Kidney epithelial cell (primary cell): Measurements from ENCODE around the gene STIM2. TPM values are rescaled to one million over a fixed set of nuclear protein-coding genes. Genes with fewer than 3 reads are reported as not detected.

Experiments
- DNase-seq: peaks from one replicate; pipeline ENCODE4 v3.0.0-alpha.2; 2010; ENCODE audit warnings: low read depth
- H3K27me3 ChIP-seq: 2 replicates; pipeline ENCODE4 v1.6.0; 2011; ENCODE audit warnings: low read length; ENCODE audit not compliant: control insufficient read depth, insufficient read depth
- H3K36me3 ChIP-seq: 2 replicates; pipeline ENCODE4 v1.5.1; 2011; ENCODE audit warnings: low read length; ENCODE audit not compliant: control insufficient read depth, insufficient read depth
- H3K4me3 ChIP-seq: 2 replicates; pipeline ENCODE4 v1.5.1; 2011; ENCODE audit warnings: low read depth, mild to moderate bottlenecking, control low read depth, low read length
- total RNA-seq: library from RNA; depleted of rRNA; stranded (reverse); fragments of >200 nt; gene quantifications from 2 replicates; pipeline ENCODE4 v1.2.3, GENCODE V29; 2015
- TF ChIP-seq, protein P1 (sequence below): IDR thresholded peaks from 2 replicates; pipeline ENCODE4 v1.5.1; 2011; ENCODE audit warnings: mild to moderate bottlenecking, moderate library complexity, low read length, control low read depth, inconsistent platforms; ENCODE audit not compliant: insufficient read depth, poor library complexity, severe bottlenecking

Gene STIM2
- total RNA-seq, 1 donor from 2014 or later: 12.0 TPM

DNA sequence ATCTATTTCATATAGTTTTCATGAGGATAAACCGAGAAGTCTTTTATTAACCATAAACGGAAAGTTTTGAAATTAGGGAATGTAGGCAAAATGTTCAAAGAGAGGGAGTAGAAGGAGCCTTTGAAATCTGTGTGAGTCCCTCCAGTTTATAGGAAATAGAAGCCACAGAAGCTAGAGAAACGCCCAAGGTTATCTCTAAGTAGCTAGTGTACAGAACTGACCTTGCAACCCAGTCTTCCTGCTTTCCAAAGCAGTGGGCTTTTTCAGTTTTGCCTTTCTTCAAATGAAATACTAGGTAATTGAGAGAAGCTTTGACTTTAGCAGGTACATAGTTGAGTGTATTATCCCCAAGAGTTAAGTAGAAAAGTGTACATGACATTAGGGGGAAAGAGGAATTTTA lies 39.4 kb downstream of the STIM2 start:
- Histone ChIP-seq H3K36me3 (no peaks in the 10 kb centered on the region), H3K4me3 (no peak overlapping the region), H3K27me3 (no peaks in the 10 kb centered on the region)
- no peak for DNase-seq
- TF ChIP-seq, protein P1, sequence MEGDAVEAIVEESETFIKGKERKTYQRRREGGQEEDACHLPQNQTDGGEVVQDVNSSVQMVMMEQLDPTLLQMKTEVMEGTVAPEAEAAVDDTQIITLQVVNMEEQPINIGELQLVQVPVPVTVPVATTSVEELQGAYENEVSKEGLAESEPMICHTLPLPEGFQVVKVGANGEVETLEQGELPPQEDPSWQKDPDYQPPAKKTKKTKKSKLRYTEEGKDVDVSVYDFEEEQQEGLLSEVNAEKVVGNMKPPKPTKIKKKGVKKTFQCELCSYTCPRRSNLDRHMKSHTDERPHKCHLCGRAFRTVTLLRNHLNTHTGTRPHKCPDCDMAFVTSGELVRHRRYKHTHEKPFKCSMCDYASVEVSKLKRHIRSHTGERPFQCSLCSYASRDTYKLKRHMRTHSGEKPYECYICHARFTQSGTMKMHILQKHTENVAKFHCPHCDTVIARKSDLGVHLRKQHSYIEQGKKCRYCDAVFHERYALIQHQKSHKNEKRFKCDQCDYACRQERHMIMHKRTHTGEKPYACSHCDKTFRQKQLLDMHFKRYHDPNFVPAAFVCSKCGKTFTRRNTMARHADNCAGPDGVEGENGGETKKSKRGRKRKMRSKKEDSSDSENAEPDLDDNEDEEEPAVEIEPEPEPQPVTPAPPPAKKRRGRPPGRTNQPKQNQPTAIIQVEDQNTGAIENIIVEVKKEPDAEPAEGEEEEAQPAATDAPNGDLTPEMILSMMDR: no peak

DNA sequence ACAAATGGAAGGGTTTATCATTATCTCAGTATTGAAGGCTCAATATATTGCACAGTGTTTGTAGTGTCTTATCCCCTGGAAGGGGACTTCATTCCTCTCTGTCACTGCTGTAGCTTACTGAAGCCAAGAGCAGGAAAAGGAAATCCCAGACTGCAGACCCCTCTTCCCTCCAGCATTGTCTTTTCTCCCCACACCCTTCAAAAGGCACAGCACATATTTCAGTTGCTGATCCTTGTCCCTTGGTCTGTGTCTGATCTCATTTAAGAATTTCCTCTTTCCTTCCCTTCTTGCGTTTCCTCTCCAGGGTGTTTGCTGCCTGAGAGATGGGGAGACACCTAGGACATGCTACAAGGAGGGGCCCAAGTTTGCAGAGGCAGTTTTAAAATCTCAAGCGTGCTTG lies 40.1 kb downstream of the STIM2 start:
- Histone ChIP-seq H3K36me3 (no peaks in the 10 kb centered on the region), H3K27me3 (no peaks in the 10 kb centered on the region), H3K4me3 (no peak overlapping the region)
- TF ChIP-seq, protein P1: no peak
- no peak for DNase-seq

- TF ChIP-seq, protein P1: no peak
- Histone ChIP-seq H3K4me3 (no peak overlapping the region), H3K27me3 (no peaks in the 10 kb centered on the region), H3K36me3 (no peaks in the 10 kb centered on the region)
- DNase-seq: no peak
Observed at GRCh38 chr4:26905172-26905571, 44.5 kb downstream of the STIM2 start.

DNA sequence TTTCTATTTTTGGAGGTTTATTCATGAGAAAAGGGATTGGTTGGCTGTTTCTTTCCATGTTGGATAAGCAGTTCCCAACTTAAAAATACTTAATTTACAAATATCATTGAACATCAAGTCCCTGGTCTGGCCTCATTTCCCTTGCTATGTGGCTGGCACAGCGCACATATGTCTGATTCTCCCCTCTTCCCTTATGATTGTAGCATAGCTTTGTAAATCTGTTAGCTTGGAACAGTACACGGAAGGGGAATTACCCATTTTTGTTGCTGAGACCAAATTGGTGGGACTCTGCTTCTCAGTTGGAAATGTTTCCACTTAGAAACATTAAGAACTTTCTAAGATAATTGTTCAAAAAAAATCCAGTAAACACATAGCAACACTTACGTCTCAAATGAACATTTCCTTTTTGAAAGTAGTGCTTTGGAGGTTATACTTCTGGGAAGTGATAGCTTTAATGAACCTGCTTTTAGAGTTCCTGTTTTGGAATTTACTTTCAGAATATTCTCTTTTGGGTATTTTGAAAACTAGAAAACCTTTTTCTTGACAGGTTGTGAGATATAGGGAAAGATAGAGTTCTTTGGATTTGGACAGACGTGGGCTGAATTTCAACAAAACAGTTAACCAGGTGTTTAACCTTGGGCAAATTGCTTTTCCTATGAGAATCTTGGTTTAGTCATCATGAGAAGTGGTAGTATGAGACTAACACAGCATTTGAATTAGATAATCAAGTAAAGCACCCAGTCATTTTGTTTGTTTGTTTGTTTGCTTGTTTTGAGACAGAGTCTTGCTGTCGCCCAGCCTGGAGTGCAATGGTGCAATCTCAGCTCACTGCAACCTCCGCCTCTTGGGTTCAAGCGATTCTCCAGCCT lies 47.3 kb downstream of the STIM2 start:
- Histone ChIP-seq H3K27me3 (no peaks in the 10 kb centered on the region), H3K4me3 (no peak overlapping the region), H3K36me3 (no peaks in the 10 kb centered on the region)
- TF ChIP-seq, protein P1: no peak
- DNase-seq: no peak

DNA sequence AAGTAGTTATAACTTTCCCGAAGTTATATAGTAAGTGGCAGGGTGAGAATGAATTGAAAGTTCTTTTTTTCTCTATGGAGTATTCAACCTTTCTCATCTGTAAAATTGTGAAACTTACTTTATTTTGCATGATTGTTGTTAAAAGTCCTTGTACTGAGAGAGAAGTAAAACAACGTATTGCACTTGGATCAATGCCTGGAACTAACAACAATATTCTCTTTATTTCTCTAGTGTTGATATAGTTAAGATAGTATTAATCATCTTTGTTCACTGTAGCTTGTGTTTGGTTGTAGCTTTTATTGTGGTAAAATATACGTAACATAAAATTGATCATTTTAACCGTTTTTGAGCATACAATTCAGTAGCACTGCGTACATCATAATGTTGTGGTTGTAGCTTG lies 48.7 kb downstream of the STIM2 start:
- Histone ChIP-seq H3K27me3 (no peaks in the 10 kb centered on the region), H3K36me3 (no peaks in the 10 kb centered on the region), H3K4me3 (no peak overlapping the region)
- DNase-seq: no peak
- TF ChIP-seq, protein P1: no peak

- H3K4me3 ChIP-seq: no peak overlapping the region
- H3K27me3 ChIP-seq: no peaks in the 10 kb centered on the region
- TF ChIP-seq, protein P1: no peak
- DNase-seq: no peak
- no peaks in the 10 kb centered on the region for H3K36me3 ChIP-seq
Observed at GRCh38 chr4:26911254-26911653, 50.6 kb downstream of the STIM2 start.
